H9 (cell line): ENCODE results near the gene LYRM2. TPM values are rescaled to one million over a fixed set of nuclear protein-coding genes. Genes with fewer than 3 reads are reported as not detected.
A peak's percentile ranks its signal among the peaks of the same experiment; 100 is the strongest.

ENCODE experiments used
- DNase-seq: peaks from one replicate; pipeline ENCODE4 v3.0.0-alpha.2; 2017
- H2AFZ ChIP-seq: one replicate; pipeline ENCODE4 v1.6.1; 2013; ENCODE audit warnings: mild to moderate bottlenecking, low read length, control low read depth, moderate library complexity
- H2AK5ac ChIP-seq: 2 replicates; pipeline ENCODE4 v1.6.1; 2013; ENCODE audit warnings: low read length, control low read depth, mixed read lengths; ENCODE audit not compliant: insufficient read length
- H2BK120ac ChIP-seq: one replicate; pipeline ENCODE4 v1.6.1; 2013; ENCODE audit warnings: low read depth, mild to moderate bottlenecking, low read length, control low read depth, inconsistent platforms; ENCODE audit not compliant: poor library complexity, severe bottlenecking
- H2BK12ac ChIP-seq: 2 replicates; pipeline ENCODE4 v1.6.1; 2013; ENCODE audit warnings: low read length, control low read depth, mixed read lengths, low read depth; ENCODE audit not compliant: insufficient read length
- H2BK15ac ChIP-seq: 2 replicates; pipeline ENCODE4 v1.6.1; 2013; ENCODE audit warnings: low read depth, low read length, control low read depth
- H2BK20ac ChIP-seq: one replicate; pipeline ENCODE4 v1.6.1; 2013; ENCODE audit warnings: low read depth, mild to moderate bottlenecking, low read length, control low read depth, inconsistent platforms; ENCODE audit not compliant: poor library complexity, severe bottlenecking
- H2BK5ac ChIP-seq: 2 replicates; pipeline ENCODE4 v1.6.1; 2013; ENCODE audit warnings: low read length, control low read depth, mixed read lengths; ENCODE audit not compliant: insufficient read length
- H3K14ac ChIP-seq: 2 replicates; pipeline ENCODE4 v1.6.1; 2013; ENCODE audit warnings: low read length, control low read depth; ENCODE audit not compliant: insufficient read depth
- H3K18ac ChIP-seq: 2 replicates; pipeline ENCODE4 v1.6.1; 2013; ENCODE audit warnings: low read depth, mild to moderate bottlenecking, mixed read lengths, low read length, control low read depth; ENCODE audit not compliant: insufficient read length
- H3K23ac ChIP-seq: 2 replicates; pipeline ENCODE4 v1.6.1; 2013; ENCODE audit warnings: low read length, control low read depth, mixed read lengths, low read depth; ENCODE audit not compliant: insufficient read length
- H3K23me2 ChIP-seq: 2 replicates; pipeline ENCODE4 v1.6.1; 2013; ENCODE audit warnings: low read depth, mild to moderate bottlenecking, mixed read lengths, low read length, control low read depth; ENCODE audit not compliant: insufficient read length, poor library complexity, severe bottlenecking
- H3K27ac ChIP-seq: 2 replicates; pipeline ENCODE4 v1.5.1; 2013; ENCODE audit warnings: low read length, control low read depth, mixed read lengths, low read depth; ENCODE audit not compliant: insufficient read length
- H3K27me3 ChIP-seq: 2 replicates; pipeline ENCODE4 v1.6.1; 2013; ENCODE audit warnings: low read length, control low read depth, inconsistent platforms; ENCODE audit not compliant: insufficient read depth
- H3K4ac ChIP-seq: 2 replicates; pipeline ENCODE4 v1.6.1; 2013; ENCODE audit warnings: low read depth, mild to moderate bottlenecking, control low read depth, inconsistent platforms, low read length, moderate library complexity
- H3K4me1 ChIP-seq: 2 replicates; pipeline ENCODE4 v1.6.1; 2013; ENCODE audit warnings: low read length, control low read depth, inconsistent platforms; ENCODE audit not compliant: insufficient read depth
- H3K4me2 ChIP-seq: 2 replicates; pipeline ENCODE4 v1.6.1; 2013; ENCODE audit warnings: low read length, control low read depth, mixed read lengths; ENCODE audit not compliant: insufficient read length, insufficient read depth
- H3K56ac ChIP-seq: 2 replicates; pipeline ENCODE4 v1.6.1; 2013; ENCODE audit warnings: low read depth, mild to moderate bottlenecking, mixed read lengths, low read length, control low read depth; ENCODE audit not compliant: insufficient read length
- H3K79me1 ChIP-seq: 2 replicates; pipeline ENCODE4 v1.6.1; 2013; ENCODE audit warnings: low read depth, mild to moderate bottlenecking, moderate library complexity, low read length, control low read depth, inconsistent platforms; ENCODE audit not compliant: insufficient read depth, poor library complexity, severe bottlenecking
- H3K79me2 ChIP-seq: 2 replicates; pipeline ENCODE4 v1.6.1; 2013; ENCODE audit warnings: low read length, control low read depth, inconsistent platforms; ENCODE audit not compliant: insufficient read depth
- H3K9ac ChIP-seq: 2 replicates; pipeline ENCODE4 v1.6.1; 2013; ENCODE audit warnings: low read length, control low read depth, mixed read lengths; ENCODE audit not compliant: insufficient read length; ENCODE audit errors: extremely low read depth
- H3K9me3 ChIP-seq: one replicate; pipeline ENCODE4 v1.6.1; 2013; ENCODE audit warnings: low read depth, low read length, inconsistent platforms; ENCODE audit not compliant: control insufficient read depth
- H3T11ph ChIP-seq: one replicate; pipeline ENCODE4 v1.6.1; 2013; ENCODE audit warnings: mild to moderate bottlenecking, low read length, control low read depth, inconsistent platforms
- H4K20me1 ChIP-seq: one replicate; pipeline ENCODE4 v1.6.1; 2013; ENCODE audit not compliant: control insufficient read depth, insufficient read length, insufficient read depth
- H4K5ac ChIP-seq: 2 replicates; pipeline ENCODE4 v1.6.1; 2013; ENCODE audit warnings: low read depth, mild to moderate bottlenecking, mixed read lengths, low read length, control low read depth; ENCODE audit not compliant: insufficient read length
- H4K8ac ChIP-seq: replicated peaks from 2 replicates; pipeline ENCODE4 v1.6.1; 2013; ENCODE audit warnings: low read length, control low read depth, mixed read lengths, low read depth; ENCODE audit not compliant: insufficient read length
- H4K91ac ChIP-seq: 2 replicates; pipeline ENCODE4 v1.6.1; 2013; ENCODE audit warnings: low read depth, mild to moderate bottlenecking, moderate library complexity, mixed read lengths, low read length, control low read depth; ENCODE audit not compliant: insufficient read length
- H3K27ac Mint-ChIP-seq, 3 experiments: 2 replicates in 2 of 3; 3 replicates in 1 of 3; pipeline ENCODE4 v1.8.0; 2020 to 2021; ENCODE audit warnings: mixed read lengths in 3 of 3, mild to moderate bottlenecking in 1 of 3, moderate library complexity in 1 of 3
- H3K27me3 Mint-ChIP-seq: 2 replicates; pipeline ENCODE4 v1.8.0; 2021; ENCODE audit warnings: low read depth, mild to moderate bottlenecking, moderate library complexity, mixed read lengths
- H3K36me3 Mint-ChIP-seq, 3 experiments: 2 replicates in 2 of 3; 3 replicates in 1 of 3; pipeline ENCODE4 v1.8.0; 2020 to 2021; ENCODE audit warnings: low read depth in 3 of 3, mixed read lengths in 3 of 3; ENCODE audit not compliant: insufficient read depth in 1 of 3
- H3K4me1 Mint-ChIP-seq, 2 experiments: 2 replicates each; pipeline ENCODE4 v1.8.0; 2020; ENCODE audit warnings: mixed read lengths in 2 of 2
- H3K4me3 Mint-ChIP-seq, 2 experiments: 2 replicates in 1 of 2; 3 replicates in 1 of 2; pipeline ENCODE4 v1.8.0; 2020 to 2021; ENCODE audit warnings: mild to moderate bottlenecking in 2 of 2, mixed read lengths in 2 of 2, moderate library complexity in 1 of 2
- H3K9me3 Mint-ChIP-seq, 2 experiments: 2 replicates in 1 of 2; 3 replicates in 1 of 2; pipeline ENCODE4 v1.8.0; 2020; ENCODE audit warnings: mild to moderate bottlenecking in 2 of 2, mixed read lengths in 2 of 2, moderate library complexity in 1 of 2
- WGBS: extraction: QIAGEN DNeasy Blood & Tissue Kit; methylation state at CpG from one replicate; pipeline ENCODE4 v1.1.7; 2013; ENCODE audit warnings: missing lambda C conversion rate, low lambda C conversion rate, mixed read lengths; ENCODE audit not compliant: insufficient read length; ENCODE audit errors: extremely low coverage; 5-methylcytosine and 5-hydroxymethylcytosine counted together
- total RNA-seq: library from RNA; stranded (reverse); gene quantifications from 2 replicates; pipeline ENCODE4 v1.2.1, GENCODE V29; 2021
- TF ChIP-seq, protein P1 (sequence below): fragments of 200-600 bp; sonication (generic); conservative IDR thresholded peaks from 3 replicates; pipeline ENCODE4 v1.8.0; 2021; ENCODE audit warnings: antibody characterized with exemption, mild to moderate bottlenecking

Gene LYRM2
- total RNA-seq, 1 experiment from 2014 or later = 29.8 TPM

DNA sequence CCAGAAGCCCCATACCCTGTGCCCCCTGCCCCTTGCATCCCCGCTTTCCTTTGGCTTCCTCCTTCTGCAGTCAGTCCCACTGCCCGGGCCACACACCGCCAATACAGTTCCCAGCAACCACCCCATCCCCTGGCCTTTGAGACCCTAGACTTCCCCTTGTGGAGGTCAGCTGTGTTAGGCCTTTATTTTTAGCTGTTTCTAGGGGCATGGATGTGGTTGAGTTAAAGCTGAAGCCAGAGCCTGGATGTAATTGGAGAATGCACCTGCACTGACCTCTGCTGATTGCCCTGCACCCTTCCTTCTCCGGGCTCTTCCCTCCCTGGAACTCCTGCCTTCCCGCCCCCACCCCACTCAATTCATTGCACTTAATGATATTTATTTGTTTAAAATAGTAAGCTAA is 33.9 kb downstream of the LYRM2 start:
- H3K9me3 ChIP-seq = no peaks in the 10 kb centered on the region
- no peak overlapping the region for H4K91ac ChIP-seq
- no peak overlapping the region for H4K5ac ChIP-seq
- H3K9ac ChIP-seq = no peak overlapping the region
- H4K20me1 ChIP-seq = no peaks in the 10 kb centered on the region
- no peaks in the 10 kb centered on the region for H3K9me3 Mint-ChIP-seq
- no peaks in the 10 kb centered on the region for H3K27me3 Mint-ChIP-seq
- no peak overlapping the region for H3K23ac ChIP-seq
- H4K8ac ChIP-seq = no peak overlapping the region
- no peaks in the 10 kb centered on the region for H3K23me2 ChIP-seq
- H3K56ac ChIP-seq = no peak overlapping the region
- no peaks in the 10 kb centered on the region for H3K79me1 ChIP-seq
- no peak overlapping the region for H3K18ac ChIP-seq
- H3K79me2 ChIP-seq = no peaks in the 10 kb centered on the region
- no peak overlapping the region for H2BK15ac ChIP-seq
- no peak overlapping the region for H3K4me3 Mint-ChIP-seq
- H3K36me3 Mint-ChIP-seq = no peaks in the 10 kb centered on the region
- no peak overlapping the region for H3K4ac ChIP-seq
- H3K27ac Mint-ChIP-seq = 0 out of 7 replicates have a peak overlapping the region, but pooled peaks of 1 of the 3 experiments have one; percentile 55
- no peaks in the 10 kb centered on the region for H3K4me1 Mint-ChIP-seq
- H3K27ac ChIP-seq = no peak overlapping the region
- TF ChIP-seq, protein P1, sequence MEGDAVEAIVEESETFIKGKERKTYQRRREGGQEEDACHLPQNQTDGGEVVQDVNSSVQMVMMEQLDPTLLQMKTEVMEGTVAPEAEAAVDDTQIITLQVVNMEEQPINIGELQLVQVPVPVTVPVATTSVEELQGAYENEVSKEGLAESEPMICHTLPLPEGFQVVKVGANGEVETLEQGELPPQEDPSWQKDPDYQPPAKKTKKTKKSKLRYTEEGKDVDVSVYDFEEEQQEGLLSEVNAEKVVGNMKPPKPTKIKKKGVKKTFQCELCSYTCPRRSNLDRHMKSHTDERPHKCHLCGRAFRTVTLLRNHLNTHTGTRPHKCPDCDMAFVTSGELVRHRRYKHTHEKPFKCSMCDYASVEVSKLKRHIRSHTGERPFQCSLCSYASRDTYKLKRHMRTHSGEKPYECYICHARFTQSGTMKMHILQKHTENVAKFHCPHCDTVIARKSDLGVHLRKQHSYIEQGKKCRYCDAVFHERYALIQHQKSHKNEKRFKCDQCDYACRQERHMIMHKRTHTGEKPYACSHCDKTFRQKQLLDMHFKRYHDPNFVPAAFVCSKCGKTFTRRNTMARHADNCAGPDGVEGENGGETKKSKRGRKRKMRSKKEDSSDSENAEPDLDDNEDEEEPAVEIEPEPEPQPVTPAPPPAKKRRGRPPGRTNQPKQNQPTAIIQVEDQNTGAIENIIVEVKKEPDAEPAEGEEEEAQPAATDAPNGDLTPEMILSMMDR = no peak; the same call in 1 of the 3 replicates
- no peak overlapping the region for H3K4me2 ChIP-seq
- no peak overlapping the region for H2BK20ac ChIP-seq
- DNase-seq = no peak
- no peak overlapping the region for H2BK12ac ChIP-seq
- H2BK120ac ChIP-seq = no peak overlapping the region
- H2BK5ac ChIP-seq = no peak overlapping the region
- H2AFZ ChIP-seq = no peak overlapping the region
- H3T11ph ChIP-seq = no peak overlapping the region
- no peaks in the 10 kb centered on the region for H3K4me1 ChIP-seq
- H3K14ac ChIP-seq = no peak overlapping the region
- H3K27me3 ChIP-seq = no peaks in the 10 kb centered on the region; the same call in 1 of the 2 replicates
- no CpG with 5 or more reads among the region's 5 CpGs for whole genome bisulfite sequencing
- H2AK5ac ChIP-seq = no peak overlapping the region
